ENCODE results near the gene EIF6.
A peak's percentile ranks its signal among the peaks of the same experiment; 100 is the strongest.

Gene EIF6

DNA sequence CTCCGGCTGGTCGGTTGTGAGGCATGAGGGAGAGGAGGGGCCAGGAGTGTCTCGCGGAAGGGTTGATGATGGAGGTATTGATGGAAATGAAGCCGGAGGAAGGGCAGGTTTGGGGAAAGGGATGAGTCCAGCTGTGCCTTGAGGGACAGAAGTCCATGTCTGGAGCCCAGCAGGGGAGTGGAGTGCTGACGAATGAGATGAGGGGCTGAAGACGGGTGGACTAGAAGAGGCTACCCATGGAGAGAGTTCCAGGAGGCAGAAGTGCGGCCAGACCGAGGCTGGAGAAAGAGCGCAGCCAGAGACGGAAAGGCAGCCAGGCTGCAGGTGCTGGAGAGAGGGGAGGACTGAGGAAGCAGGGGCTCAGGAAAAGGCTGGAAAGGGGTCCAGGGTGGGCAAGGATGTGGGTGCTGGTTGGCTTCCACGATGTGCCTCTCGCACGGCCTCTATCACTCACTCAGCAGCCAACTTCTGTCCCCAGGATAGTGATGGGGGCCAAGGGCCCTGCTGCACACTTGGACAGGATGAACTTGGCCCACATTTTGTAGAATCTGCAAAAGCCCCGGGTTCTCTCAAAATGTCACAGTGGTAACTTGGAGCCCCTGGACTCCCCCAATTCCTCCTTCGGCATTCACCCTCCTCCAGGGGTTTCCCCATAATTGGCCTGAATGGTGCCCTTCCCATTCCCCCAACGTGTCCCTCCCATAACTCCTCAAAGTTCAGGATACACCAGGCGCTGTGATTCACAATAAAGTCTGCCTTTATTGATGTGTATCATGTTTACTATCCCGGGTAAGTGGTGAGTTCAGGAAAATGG, 627 bp upstream of the EIF6 start:
- Histone ChIP-seq H3K14ac (ENCODE audit: low read length) (peak overlapping the region; percentile 84), H3K4me2 (ENCODE audit: low read length) (peak overlapping the region; percentile 86), H2BK12ac (ENCODE audit: low read length) (peak overlapping the region; percentile 32), H2AFZ (ENCODE audit: insufficient read depth, low read length, poor library complexity) (peak overlapping the region; percentile 97), H2AK5ac (ENCODE audit: low read length) (peak overlapping the region; percentile 75), H3K36me3 (ENCODE audit: control insufficient read depth in 1 of 2, insufficient read depth in 2 of 2, low read length in 2 of 2) (peaks cover 11 to 13% of the 10 kb centered on the region in 2 experiments), H2BK5ac (ENCODE audit: low read depth, low read length, poor library complexity) (no peak overlapping the region), H3K9ac (ENCODE audit: low read length) (peak overlapping the region; percentile 28), H3K79me1 (ENCODE audit: low read length) (peaks cover 10% of the 10 kb centered on the region), H2BK120ac (ENCODE audit: insufficient read depth, low read length, poor library complexity) (peak overlapping the region; percentile 45), H3K18ac (ENCODE audit: low read length) (peak overlapping the region; percentile 65), H3K9me3 (ENCODE audit: insufficient read depth, low read depth, low read length) (peaks cover 3% of the 10 kb centered on the region), H3K4ac (ENCODE audit: low read depth, low read length) (peak overlapping the region; percentile 27), H3K27ac (ENCODE audit: low read depth, low read length) (no peak overlapping the region), H4K8ac (ENCODE audit: low read depth, low read length) (peak overlapping the region; percentile 94), H4K91ac (ENCODE audit: low read depth, low read length) (peak overlapping the region; percentile 85), H3K23ac (ENCODE audit: low read length) (no peak overlapping the region), H3K79me2 (ENCODE audit: control insufficient read depth, insufficient read depth, low read length, poor library complexity) (peaks cover 13% of the 10 kb centered on the region), H3K27me3 (ENCODE audit: insufficient read depth, low read length) (no peaks in the 10 kb centered on the region), H4K12ac (ENCODE audit: low read depth, low read length) (peak overlapping the region; percentile 84), H3K4me3 (ENCODE audit: low read depth, low read length) (peak overlapping the region; percentile 97), H3K4me1 (ENCODE audit: control insufficient read depth in 1 of 2, insufficient read depth in 2 of 2, low read length in 2 of 2) (peaks cover 7 to 8% of the 10 kb centered on the region in 2 experiments)
- DNase-seq, result no peak
- no CpG with 5 or more reads among the region's 19 CpGs for WGBS (ENCODE audit: extremely low coverage, insufficient coverage, insufficient read length)

DNA sequence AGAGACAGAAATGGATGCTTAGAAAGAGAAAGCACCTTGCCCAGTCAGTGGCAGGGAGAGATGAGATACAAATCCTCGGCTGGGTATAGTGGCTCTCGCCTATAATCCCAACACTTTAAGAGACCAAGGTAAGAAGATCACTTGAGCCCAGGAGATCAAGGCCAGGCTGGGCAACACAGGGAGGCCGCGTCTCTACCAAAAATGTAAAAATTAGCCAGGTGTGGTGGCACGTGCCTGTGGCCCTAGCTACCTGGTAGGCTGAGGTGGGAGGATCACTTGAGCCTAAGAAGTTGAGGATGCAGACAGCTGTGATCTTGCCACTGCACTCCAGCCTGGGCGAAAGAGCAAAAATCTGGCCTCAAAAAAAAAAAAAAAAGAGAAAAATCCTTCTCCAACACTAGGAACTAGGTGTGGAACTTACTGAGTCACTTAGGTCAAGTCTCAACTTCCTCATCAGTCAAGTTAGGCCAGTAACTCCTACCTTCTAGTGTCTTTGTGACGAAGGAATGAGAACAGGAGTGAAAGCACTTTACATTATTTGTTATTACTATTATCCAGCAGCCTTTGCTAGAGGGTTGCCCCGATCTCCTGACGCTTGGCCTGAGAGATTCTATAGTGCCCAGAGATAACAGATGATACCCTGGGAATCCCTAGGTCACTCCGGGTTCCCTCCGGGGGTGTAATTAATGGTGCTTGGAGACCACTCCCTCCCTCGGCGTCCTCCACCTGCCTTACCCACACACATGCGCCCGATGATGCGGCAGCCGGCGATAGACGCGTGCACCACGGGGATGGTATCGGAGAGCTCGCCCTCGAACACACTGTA, 918 bp downstream of the EIF6 start:
- H3K14ac ChIP-seq (ENCODE audit: low read length), result peak overlapping the region; percentile 94
- peak overlapping the region; percentile 86 for H3K4me2 ChIP-seq (ENCODE audit: low read length)
- peak in 1 of 2 donors; percentile 47 for DNase-seq
- H3K27me3 ChIP-seq (ENCODE audit: insufficient read depth, low read length), result no peaks in the 10 kb centered on the region
- H3K4ac ChIP-seq (ENCODE audit: low read depth, low read length), result peak overlapping the region; percentile 93
- peak overlapping the region; percentile 94 for H4K8ac ChIP-seq (ENCODE audit: low read depth, low read length)
- H3K18ac ChIP-seq (ENCODE audit: low read length), result peak overlapping the region; percentile 88
- peak overlapping the region; percentile 77 for H2BK5ac ChIP-seq (ENCODE audit: low read depth, low read length, poor library complexity)
- peak overlapping the region; percentile 87 for H4K12ac ChIP-seq (ENCODE audit: low read depth, low read length)
- H2BK120ac ChIP-seq (ENCODE audit: insufficient read depth, low read length, poor library complexity), result peak overlapping the region; percentile 64
- peak overlapping the region; percentile 97 for H3K4me3 ChIP-seq (ENCODE audit: low read depth, low read length)
- peak overlapping the region; percentile 85 for H4K91ac ChIP-seq (ENCODE audit: low read depth, low read length)
- H3K79me2 ChIP-seq (ENCODE audit: control insufficient read depth, insufficient read depth, low read length, poor library complexity), result peaks cover 13% of the 10 kb centered on the region
- peak overlapping the region; percentile 34 for H2BK12ac ChIP-seq (ENCODE audit: low read length)
- H3K9ac ChIP-seq (ENCODE audit: low read length), result peak overlapping the region; percentile 95
- H3K9me3 ChIP-seq (ENCODE audit: insufficient read depth, low read depth, low read length), result peaks cover 5% of the 10 kb centered on the region
- peaks cover 10% of the 10 kb centered on the region for H3K79me1 ChIP-seq (ENCODE audit: low read length)
- H3K4me1 ChIP-seq (ENCODE audit: control insufficient read depth in 1 of 2, insufficient read depth in 2 of 2, low read length in 2 of 2), result peaks cover 7 to 8% of the 10 kb centered on the region in 2 experiments
- peak overlapping the region; percentile 98 for H2AK5ac ChIP-seq (ENCODE audit: low read length)
- no CpG with 5 or more reads among the region's 24 CpGs for WGBS (ENCODE audit: extremely low coverage, insufficient coverage, insufficient read length)
- peaks cover 25 to 28% of the 10 kb centered on the region in 2 experiments for H3K36me3 ChIP-seq (ENCODE audit: control insufficient read depth in 1 of 2, insufficient read depth in 2 of 2, low read length in 2 of 2)
- H2AFZ ChIP-seq (ENCODE audit: insufficient read depth, low read length, poor library complexity), result peak overlapping the region; percentile 88
- peak overlapping the region; percentile 83 for H3K27ac ChIP-seq (ENCODE audit: low read depth, low read length)
- no peak overlapping the region for H3K23ac ChIP-seq (ENCODE audit: low read length)

DNA sequence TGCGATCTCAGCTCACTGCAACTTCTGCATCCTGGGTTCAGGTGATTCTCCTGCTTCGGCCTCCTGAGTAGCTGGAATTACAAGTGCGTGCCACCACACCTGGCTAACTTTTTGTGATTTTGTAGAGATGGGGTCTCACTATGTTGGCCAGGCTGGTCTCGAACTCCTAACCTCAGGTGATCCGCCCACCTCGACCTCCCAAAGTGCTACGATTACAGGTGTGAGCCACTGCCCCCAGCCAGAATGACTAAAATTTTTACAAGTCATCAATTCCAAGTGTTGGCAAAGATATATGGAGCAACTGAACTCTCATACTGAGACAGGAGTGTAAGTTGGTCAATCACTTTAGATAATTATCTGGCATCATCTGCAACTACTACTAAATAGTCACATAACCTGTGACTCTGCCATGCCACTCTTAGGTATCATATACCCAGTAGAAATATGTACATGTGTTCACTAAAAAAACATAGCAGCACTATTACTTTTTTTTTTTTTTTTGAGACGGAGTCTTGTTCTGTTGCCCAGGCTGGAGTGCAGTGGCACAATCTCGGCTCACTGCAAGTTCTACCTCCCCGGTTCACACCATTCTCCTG, 3.0 kb downstream of the EIF6 start:
- Histone ChIP-seq H3K9me3 (ENCODE audit: insufficient read depth, low read depth, low read length) (peaks cover 2% of the 10 kb centered on the region), H3K14ac (ENCODE audit: low read length) (no peak overlapping the region), H3K23ac (ENCODE audit: low read length) (no peak overlapping the region), H3K4me3 (ENCODE audit: low read depth, low read length) (no peak overlapping the region), H3K79me2 (ENCODE audit: control insufficient read depth, insufficient read depth, low read length, poor library complexity) (peaks cover 20% of the 10 kb centered on the region), H3K4me2 (ENCODE audit: low read length) (no peak overlapping the region), H4K12ac (ENCODE audit: low read depth, low read length) (no peak overlapping the region), H3K18ac (ENCODE audit: low read length) (no peak overlapping the region), H4K91ac (ENCODE audit: low read depth, low read length) (no peak overlapping the region), H3K4me1 (ENCODE audit: control insufficient read depth in 1 of 2, insufficient read depth in 2 of 2, low read length in 2 of 2) (peaks cover 10 to 15% of the 10 kb centered on the region in 2 experiments), H3K36me3 (ENCODE audit: control insufficient read depth in 1 of 2, insufficient read depth in 2 of 2, low read length in 2 of 2) (peaks cover 35 to 36% of the 10 kb centered on the region in 2 experiments), H3K27ac (ENCODE audit: low read depth, low read length) (no peak overlapping the region), H3K79me1 (ENCODE audit: low read length) (peaks cover 19% of the 10 kb centered on the region), H4K8ac (ENCODE audit: low read depth, low read length) (no peak overlapping the region), H2AFZ (ENCODE audit: insufficient read depth, low read length, poor library complexity) (no peak overlapping the region), H3K27me3 (ENCODE audit: insufficient read depth, low read length) (no peaks in the 10 kb centered on the region), H2BK120ac (ENCODE audit: insufficient read depth, low read length, poor library complexity) (no peak overlapping the region), H2BK12ac (ENCODE audit: low read length) (no peak overlapping the region), H2AK5ac (ENCODE audit: low read length) (no peak overlapping the region), H3K4ac (ENCODE audit: low read depth, low read length) (no peak overlapping the region), H2BK5ac (ENCODE audit: low read depth, low read length, poor library complexity) (no peak overlapping the region), H3K9ac (ENCODE audit: low read length) (no peak overlapping the region)
- DNase-seq, result no peak
- no CpG with 5 or more reads among the region's 10 CpGs for WGBS (ENCODE audit: extremely low coverage, insufficient coverage, insufficient read length)

GRCh38 chr20:35280523-35280922, 4.0 kb downstream of the EIF6 start:
- Histone ChIP-seq H2AFZ (ENCODE audit: insufficient read depth, low read length, poor library complexity) (no peak overlapping the region), H4K91ac (ENCODE audit: low read depth, low read length) (no peak overlapping the region), H3K14ac (ENCODE audit: low read length) (no peak overlapping the region), H2AK5ac (ENCODE audit: low read length) (no peak overlapping the region), H3K4me3 (ENCODE audit: low read depth, low read length) (no peak overlapping the region), H3K18ac (ENCODE audit: low read length) (no peak overlapping the region), H3K27me3 (ENCODE audit: insufficient read depth, low read length) (no peaks in the 10 kb centered on the region), H2BK5ac (ENCODE audit: low read depth, low read length, poor library complexity) (no peak overlapping the region), H2BK120ac (ENCODE audit: insufficient read depth, low read length, poor library complexity) (no peak overlapping the region), H3K79me2 (ENCODE audit: control insufficient read depth, insufficient read depth, low read length, poor library complexity) (peaks cover 20% of the 10 kb centered on the region), H4K12ac (ENCODE audit: low read depth, low read length) (no peak overlapping the region), H3K4ac (ENCODE audit: low read depth, low read length) (no peak overlapping the region), H3K79me1 (ENCODE audit: low read length) (peaks cover 19% of the 10 kb centered on the region), H3K27ac (ENCODE audit: low read depth, low read length) (no peak overlapping the region), H2BK12ac (ENCODE audit: low read length) (no peak overlapping the region), H3K4me1 (ENCODE audit: control insufficient read depth in 1 of 2, insufficient read depth in 2 of 2, low read length in 2 of 2) (peaks cover 14 to 18% of the 10 kb centered on the region in 2 experiments), H3K9ac (ENCODE audit: low read length) (no peak overlapping the region), H3K4me2 (ENCODE audit: low read length) (no peak overlapping the region), H3K36me3 (ENCODE audit: control insufficient read depth in 1 of 2, insufficient read depth in 2 of 2, low read length in 2 of 2) (peaks cover 45 to 46% of the 10 kb centered on the region in 2 experiments), H3K9me3 (ENCODE audit: insufficient read depth, low read depth, low read length) (peaks cover 2% of the 10 kb centered on the region), H4K8ac (ENCODE audit: low read depth, low read length) (no peak overlapping the region), H3K23ac (ENCODE audit: low read length) (no peak overlapping the region)
- WGBS (ENCODE audit: extremely low coverage, insufficient coverage, insufficient read length), result no CpG with 5 or more reads among the region's 6 CpGs
- DNase-seq, result no peak
